H1 (cell line): ENCODE results near the gene MICALL2. TPM values are rescaled to one million over a fixed set of nuclear protein-coding genes. Genes with fewer than 3 reads are reported as not detected.

Experiments
- CTCF ChIA-PET: fragments of 300-600 bp; sonication (Branson Sonifier 250); formaldehyde crosslinking; loops from one replicate; lab custom pipeline; 2021; ENCODE audit not compliant: partially characterized antibody; lab: Charles Lee
- POLR2A ChIA-PET: fragments of 300-600 bp; sonication (Branson Sonifier 250); formaldehyde crosslinking; loops from one replicate; lab custom pipeline; 2021; ENCODE audit warnings: inconsistent platforms; ENCODE audit not compliant: partially characterized antibody; lab: Charles Lee
- DNase-seq, 2 experiments: peaks; one replicate each; pipeline versions ENCODE4 v3.0.0 to v3.0.0-alpha.2; 2010 to 2022; ENCODE audit warnings: low spot score in 2 of 2, low read depth in 1 of 2, mixed read lengths in 1 of 2
- FAIRE-seq: peaks from 2 replicates; lab custom pipeline; 2011; peaks lifted over from hg19 to GRCh38; lab: Jason Lieb, UNC
- H2AFZ ChIP-seq: 2 replicates; pipeline ENCODE4 v1.8.1; 2012; ENCODE audit warnings: low read length, inconsistent platforms
- H2AK5ac ChIP-seq: 2 replicates; pipeline ENCODE4 v1.6.1; 2013; ENCODE audit warnings: low read depth, low read length
- H2BK120ac ChIP-seq: replicated peaks from 2 replicates; pipeline ENCODE3; 2013; ENCODE audit warnings: low read depth, low read length, inconsistent platforms
- H2BK12ac ChIP-seq: 2 replicates; pipeline ENCODE4 v1.6.1; 2013; ENCODE audit warnings: low read depth, low read length
- H2BK15ac ChIP-seq: 2 replicates; pipeline ENCODE4 v1.6.1; 2013; ENCODE audit warnings: low read length
- H2BK20ac ChIP-seq: 2 replicates; pipeline ENCODE4 v1.6.1; 2013; ENCODE audit warnings: low read length
- H2BK5ac ChIP-seq: 2 replicates; pipeline ENCODE4 v1.6.1; 2013; ENCODE audit warnings: low read depth, low read length
- H3K14ac ChIP-seq: 2 replicates; pipeline ENCODE4 v1.6.1; 2013; ENCODE audit warnings: inconsistent platforms; ENCODE audit not compliant: insufficient read length
- H3K18ac ChIP-seq: 2 replicates; pipeline ENCODE4 v1.6.1; 2013; ENCODE audit warnings: low read length; ENCODE audit errors: extremely low read depth
- H3K23ac ChIP-seq: 2 replicates; pipeline ENCODE4 v1.6.1; 2013; ENCODE audit warnings: inconsistent platforms; ENCODE audit not compliant: insufficient read length
- H3K23me2 ChIP-seq: 2 replicates; pipeline ENCODE4 v1.6.1; 2013; ENCODE audit warnings: low read depth, low read length
- H3K27ac ChIP-seq: 2 replicates; pipeline ENCODE4 v1.6.1; 2011; ENCODE audit warnings: low read depth, low read length, inconsistent platforms
- H3K27me3 ChIP-seq, 4 experiments: replicated peaks in 1 of 4; 1 replicate in 1 of 4; 2 replicates in 3 of 4; pipeline versions ENCODE4 v1.6.1 to v1.8.1; 2011 to 2013; ENCODE audit warnings: low read length in 3 of 4, mild to moderate bottlenecking in 3 of 4, inconsistent platforms in 2 of 4, mixed read lengths in 2 of 4, moderate library complexity in 1 of 4; ENCODE audit not compliant: control insufficient read depth in 3 of 4, insufficient read depth in 3 of 4; ENCODE audit errors: extremely low read depth in 1 of 4
- H3K36me3 ChIP-seq, 4 experiments: 2 replicates each; pipeline versions ENCODE4 v1.6.1 to v1.8.1; 2011 to 2013; ENCODE audit warnings: mild to moderate bottlenecking in 4 of 4, low read length in 3 of 4, moderate library complexity in 2 of 4, control low read depth in 1 of 4, inconsistent platforms in 1 of 4; ENCODE audit not compliant: insufficient read depth in 4 of 4, control insufficient read depth in 2 of 4
- H3K4ac ChIP-seq: replicated peaks from 2 replicates; pipeline ENCODE3; 2013; ENCODE audit warnings: low read length, low read depth, mixed read lengths, inconsistent platforms; ENCODE audit not compliant: insufficient read length
- H3K4me1 ChIP-seq, 4 experiments: replicated peaks in 1 of 4; 1 replicate in 1 of 4; 2 replicates in 3 of 4; pipeline versions ENCODE4 v1.6.1 to v1.8.1; 2011 to 2013; ENCODE audit warnings: low read length in 3 of 4, inconsistent platforms in 2 of 4, mixed read lengths in 1 of 4; ENCODE audit not compliant: insufficient read depth in 4 of 4, control insufficient read depth in 3 of 4
- H3K4me2 ChIP-seq, 2 experiments: 2 replicates each; pipeline versions ENCODE4 v1.6.1 to v1.8.1; 2011 to 2013; ENCODE audit warnings: low read depth in 2 of 2, low read length in 2 of 2, control low read depth in 1 of 2, inconsistent platforms in 1 of 2, mild to moderate bottlenecking in 1 of 2; ENCODE audit not compliant: insufficient read depth in 1 of 2
- H3K4me3 ChIP-seq, 4 experiments: fragments of 200-600, 300-600 bp in 1 of 4; sonication (generic), shearing (Covaris generic), sonication (Bioruptor Twin) in 1 of 4; 2 replicates each; pipeline versions ENCODE4 v1.5.1 to v1.8.1; 2011 to 2016; ENCODE audit warnings: low read length in 4 of 4, low read depth in 3 of 4, control low read depth in 2 of 4, inconsistent platforms in 2 of 4, mild to moderate bottlenecking in 2 of 4, mixed read lengths in 1 of 4, moderate library complexity in 1 of 4; ENCODE audit not compliant: insufficient read depth in 2 of 4; ENCODE audit errors: extremely low read depth in 1 of 4
- H3K56ac ChIP-seq: replicated peaks from 2 replicates; pipeline ENCODE3; 2013; ENCODE audit warnings: low read depth, mild to moderate bottlenecking, mixed read lengths, low read length, inconsistent platforms; ENCODE audit not compliant: insufficient read length
- H3K79me1 ChIP-seq: 2 replicates; pipeline ENCODE4 v1.6.1; 2013; ENCODE audit warnings: low read depth, low read length, control low read depth
- H3K79me2 ChIP-seq, 2 experiments: 2 replicates each; pipeline versions ENCODE4 v1.6.1 to v1.8.1; 2012 to 2013; ENCODE audit warnings: low read length in 2 of 2, mild to moderate bottlenecking in 2 of 2, inconsistent platforms in 1 of 2; ENCODE audit not compliant: insufficient read depth in 2 of 2, control insufficient read depth in 1 of 2
- H3K9ac ChIP-seq, 4 experiments: replicated peaks in 1 of 4; 1 replicate in 1 of 4; 2 replicates in 3 of 4; pipeline versions ENCODE4 v1.6.1 to v1.8.1; 2011 to 2013; ENCODE audit warnings: low read depth in 3 of 4, low read length in 3 of 4, control low read depth in 2 of 4, mild to moderate bottlenecking in 2 of 4, moderate library complexity in 2 of 4, inconsistent platforms in 1 of 4; ENCODE audit errors: extremely low read depth in 1 of 4
- H3K9me3 ChIP-seq, 2 experiments: 2 replicates each; pipeline versions ENCODE4 v1.6.1 to v1.8.1; 2012 to 2013; ENCODE audit warnings: mild to moderate bottlenecking in 2 of 2, moderate library complexity in 2 of 2, control low read depth in 1 of 2, inconsistent platforms in 1 of 2, low read depth in 1 of 2, low read length in 1 of 2, mixed read lengths in 1 of 2; ENCODE audit not compliant: insufficient read depth in 2 of 2
- H4K20me1 ChIP-seq, 2 experiments: replicated peaks in 1 of 2; 2 replicates each; pipeline versions ENCODE3 to v1.8.1; 2011 to 2013; ENCODE audit warnings: inconsistent platforms in 2 of 2, low read length in 2 of 2, mild to moderate bottlenecking in 1 of 2; ENCODE audit not compliant: insufficient read depth in 2 of 2, control insufficient read depth in 1 of 2
- H4K5ac ChIP-seq: 2 replicates; pipeline ENCODE4 v1.6.1; 2013; ENCODE audit warnings: low read length, low read depth, mixed read lengths, inconsistent platforms; ENCODE audit not compliant: insufficient read length
- H4K8ac ChIP-seq: 2 replicates; pipeline ENCODE4 v1.8.0; 2013; ENCODE audit warnings: mild to moderate bottlenecking, moderate library complexity, low read length, inconsistent platforms; ENCODE audit not compliant: insufficient read depth; ENCODE audit errors: extremely low read depth
- H4K91ac ChIP-seq: replicated peaks from 2 replicates; pipeline ENCODE3; 2013; ENCODE audit warnings: low read length, mixed read lengths, inconsistent platforms; ENCODE audit not compliant: insufficient read length
- JUN ChIP-seq: IDR thresholded peaks from 2 replicates; pipeline ENCODE4 v1.6.1; 2011; ENCODE audit warnings: low read depth, mild to moderate bottlenecking, improper control_type of control experiment, low read length
- WGBS, 2 experiments: shearing (Covaris generic) in 1 of 2; methylation state at CpG; one replicate each; pipeline versions ENCODE4 v1.1.6 to v1.1.7; 2013 to 2015; ENCODE audit warnings: low lambda C conversion rate in 2 of 2, mixed read lengths in 2 of 2, inconsistent platforms in 1 of 2, low coverage in 1 of 2, missing lambda C conversion rate in 1 of 2; ENCODE audit not compliant: insufficient replicate concordance in 2 of 2, insufficient coverage in 1 of 2, insufficient read length in 1 of 2; ENCODE audit errors: extremely low coverage in 1 of 2, missing lambda C conversion rate in 1 of 2; 5-methylcytosine and 5-hydroxymethylcytosine counted together
- polyA plus RNA-seq, 7 experiments: library from polyadenylated mRNA; depleted of rRNA in 3 of 7; stranded (reverse) in 5 of 7; unstranded in 2 of 7; fragments of >200 nt in 5 of 7; fragments of 200-250 nt in 2 of 7; gene quantifications; 1 replicate in 5 of 7; 2 replicates in 1 of 7; 4 replicates in 1 of 7; pipeline versions ENCODE4 v1.2.1 to v1.2.3, GENCODE V29; 2011 to 2013; ENCODE audit warnings: missing spikeins in 2 of 7, mixed read lengths in 2 of 7
- total RNA-seq: library from RNA; stranded (reverse); fragmentation: NEBNext Ultra II Directional; extraction: Animal tissue kit (Norgen Biotek cat#: 25700); gene quantifications from 2 replicates; pipeline ENCODE4 v1.2.1, GENCODE V29; 2021

Gene MICALL2
- total and polyA plus RNA-seq, 2 of the 8 experiments (the other 6 are each of a cell fraction or from before 2014, with no cell fraction given) = 5.3 to 8.5 TPM

DNA sequence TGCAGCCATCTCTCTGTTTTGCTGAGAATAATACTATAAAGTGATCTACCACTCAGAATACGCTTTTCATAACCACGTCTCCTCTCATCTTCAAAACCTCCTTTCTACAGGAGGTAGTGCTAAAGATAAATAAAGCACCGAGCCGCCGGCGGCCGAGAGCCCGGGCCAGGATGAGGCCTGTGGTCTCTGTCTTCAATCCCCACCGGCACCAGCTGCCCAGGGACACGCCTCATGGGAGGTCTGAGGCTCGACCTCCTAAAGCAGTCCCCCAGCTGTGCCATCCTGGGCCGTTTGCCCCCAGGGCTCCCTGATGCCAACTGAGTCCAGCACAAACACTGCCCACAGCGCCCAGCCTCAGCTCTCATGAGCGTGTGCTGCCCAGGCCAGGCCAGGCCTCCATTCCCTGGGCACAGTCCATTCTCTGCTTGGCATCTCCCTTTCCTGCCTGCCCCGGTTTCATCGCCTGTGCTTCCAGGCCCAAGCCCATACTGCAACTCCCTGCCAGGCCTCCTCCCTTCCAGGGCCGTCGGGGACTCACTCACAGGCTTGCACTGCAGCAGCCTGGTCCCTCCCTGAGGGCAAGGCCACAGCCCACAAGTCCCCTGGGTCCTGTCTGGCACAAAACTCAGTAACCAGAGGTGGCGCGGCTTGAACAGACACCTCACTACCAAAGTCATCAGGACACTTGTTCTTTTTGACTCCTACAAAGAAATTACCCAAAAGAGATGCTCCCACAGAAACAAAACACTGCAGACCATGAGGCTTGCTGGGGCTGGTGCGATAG, 42.4 kb upstream of the MICALL2 start:
- Histone ChIP-seq H3K27ac (no peak overlapping the region), H2BK120ac (no peak overlapping the region), H3K23ac (no peak overlapping the region), H2BK12ac (no peak overlapping the region), H4K20me1 (peaks cover 12 to 26% of the 10 kb centered on the region in 2 experiments), H3K79me1 (peaks cover 14% of the 10 kb centered on the region; the same call in 1 of the 2 replicates), H3K4me1 (peaks cover under 1 to 15% (median 9%) of the 10 kb centered on the region in 4 experiments; a peak in 6 of 7 replicates), H4K8ac (no peak overlapping the region), H3K9ac (no peak overlapping the region), H3K79me2 (peaks cover 10 to 29% of the 10 kb centered on the region in 2 experiments; a peak in 3 of 4 replicates), H3K18ac (no peak overlapping the region), H3K14ac (no peak overlapping the region), H3K36me3 (peaks cover 9 to 47% (median 32%) of the 10 kb centered on the region in 4 experiments; a peak in 7 of 8 replicates), H3K27me3 (no peaks in the 10 kb centered on the region), H4K5ac (no peak overlapping the region), H3K4ac (no peak overlapping the region), H2BK15ac (no peak overlapping the region), H2AFZ (no peak overlapping the region), H3K4me2 (no peak overlapping the region), H2BK20ac (no peak overlapping the region), H2AK5ac (no peak overlapping the region), H4K91ac (no peak overlapping the region), H2BK5ac (no peak overlapping the region), H3K9me3 (no peaks in the 10 kb centered on the region), H3K56ac (no peak overlapping the region), H3K4me3 (no peak overlapping the region), H3K23me2 (peaks cover 4% of the 10 kb centered on the region; the same call in 1 of the 2 replicates)
- ChIA-PET CTCF (interaction anchor here (0.6 to 1.2 kb wide), 3 partner anchors 10 to 101 kb away, joined by 3 read pairs; no protein-coding TSS in a partner anchor), POLR2A (interaction anchor here (0.7 kb wide), 1 partner anchor 35 kb away, joined by 3 read pairs; no protein-coding TSS in a partner anchor)
- FAIRE-seq = no peak
- DNase-seq = no peak
- no peak for TF ChIP-seq JUN
- 94% methylated on average over 21 of the region's 21 CpGs; no CpG with 5 or more reads in 1 of the 2 experiments for WGBS, 2 experiments
